OCI-LY7 (cell line): Measurements from ENCODE around the gene PKHD1.

Source experiments
- EZH2phosphoT487 ChIP-seq: fragments of 200-600 bp; sonication (generic); IDR thresholded peaks from 2 replicates; pipeline ENCODE4 v1.6.1; 2018; ENCODE audit warnings: low read depth, borderline replicate concordance, mild to moderate bottlenecking, mixed run types, antibody characterized with exemption, low read length, moderate library complexity, mixed read lengths
- TF ChIP-seq, protein P1 (sequence below): fragments of 200-600 bp; sonication (generic); conservative IDR thresholded peaks from 2 replicates; pipeline ENCODE4 v1.5.1; 2014; ENCODE audit warnings: mild to moderate bottlenecking, antibody characterized with exemption, low read length, moderate library complexity, mixed read lengths

DNA sequence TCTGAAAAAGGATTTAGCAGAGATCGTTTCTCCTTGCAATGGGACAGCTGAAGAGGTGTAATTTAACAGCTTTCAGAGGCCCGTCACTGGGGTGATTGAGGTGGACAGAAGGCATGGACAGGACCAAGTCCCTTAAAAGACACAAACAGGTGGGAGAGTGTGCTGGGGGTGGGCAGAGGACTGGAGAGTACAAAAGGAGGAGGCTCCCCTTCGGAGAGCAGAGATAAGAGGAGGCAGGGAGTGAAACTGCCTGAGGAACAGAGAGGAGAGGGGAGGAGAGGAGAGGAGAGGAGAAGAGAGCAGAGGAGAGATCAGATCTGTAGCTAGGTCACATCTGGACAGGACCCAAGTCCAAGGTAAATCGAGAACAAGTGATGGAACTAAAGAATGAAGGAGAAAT lies 48.6 kb upstream of the PKHD1 start:
- TF ChIP-seq EZH2phosphoT487 = no peak
- TF ChIP-seq, protein P1, sequence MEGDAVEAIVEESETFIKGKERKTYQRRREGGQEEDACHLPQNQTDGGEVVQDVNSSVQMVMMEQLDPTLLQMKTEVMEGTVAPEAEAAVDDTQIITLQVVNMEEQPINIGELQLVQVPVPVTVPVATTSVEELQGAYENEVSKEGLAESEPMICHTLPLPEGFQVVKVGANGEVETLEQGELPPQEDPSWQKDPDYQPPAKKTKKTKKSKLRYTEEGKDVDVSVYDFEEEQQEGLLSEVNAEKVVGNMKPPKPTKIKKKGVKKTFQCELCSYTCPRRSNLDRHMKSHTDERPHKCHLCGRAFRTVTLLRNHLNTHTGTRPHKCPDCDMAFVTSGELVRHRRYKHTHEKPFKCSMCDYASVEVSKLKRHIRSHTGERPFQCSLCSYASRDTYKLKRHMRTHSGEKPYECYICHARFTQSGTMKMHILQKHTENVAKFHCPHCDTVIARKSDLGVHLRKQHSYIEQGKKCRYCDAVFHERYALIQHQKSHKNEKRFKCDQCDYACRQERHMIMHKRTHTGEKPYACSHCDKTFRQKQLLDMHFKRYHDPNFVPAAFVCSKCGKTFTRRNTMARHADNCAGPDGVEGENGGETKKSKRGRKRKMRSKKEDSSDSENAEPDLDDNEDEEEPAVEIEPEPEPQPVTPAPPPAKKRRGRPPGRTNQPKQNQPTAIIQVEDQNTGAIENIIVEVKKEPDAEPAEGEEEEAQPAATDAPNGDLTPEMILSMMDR = no peak
